ENCODE measurements around the gene HMGCS1.
"Not testable (repeated sequence)": the region's sequence is repeated elsewhere in the genome, so short reads cannot be mapped to it uniquely, and the experiment has no call there.

HMGCS1 gene

DNA sequence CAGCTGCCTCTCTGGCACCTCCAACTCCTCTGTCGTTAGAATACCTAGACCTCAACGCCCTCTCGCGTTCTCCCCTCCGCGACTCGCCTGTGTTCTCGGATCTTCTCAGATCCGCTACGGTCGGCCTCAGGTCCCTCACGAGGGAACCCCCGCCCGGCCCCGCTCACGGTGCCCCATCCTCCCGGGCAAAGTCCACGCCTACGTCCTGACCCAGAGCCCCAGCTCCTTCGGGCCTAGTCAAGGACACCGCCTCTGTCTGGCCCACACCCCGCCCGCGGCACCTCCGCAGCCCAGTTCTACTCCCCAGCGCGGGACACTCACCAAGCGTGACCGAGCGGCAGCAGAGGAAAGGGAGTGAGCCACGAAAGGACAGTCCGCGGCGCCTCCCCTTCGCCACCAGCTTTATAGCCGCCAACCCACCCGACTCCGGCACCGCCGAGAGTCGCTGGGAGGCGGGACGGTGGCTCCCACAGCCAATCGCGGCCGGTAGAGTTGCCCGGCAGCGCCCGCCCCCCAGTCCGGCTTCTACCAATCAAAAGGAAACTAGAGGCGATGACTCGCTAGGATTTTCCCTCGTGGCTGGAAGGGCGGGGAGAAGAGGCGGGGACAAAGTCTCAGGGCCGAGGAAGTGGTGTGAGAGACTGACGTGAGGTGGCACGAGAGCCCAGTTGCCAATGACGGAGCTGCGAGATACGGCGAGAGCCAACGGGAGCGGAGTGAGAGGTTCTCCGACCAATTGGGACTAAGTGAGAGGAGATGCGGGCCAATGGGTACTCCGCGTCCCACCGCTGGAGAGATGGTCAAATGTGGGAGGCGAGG, at the start of gene HMGCS1:
Gene HMGCS1 (minus strand): TSS at position 378 of the 819 bp plus-strand sequence. CDS start 14,447 bp downstream, outside the sequence.
- peak; percentile 96 to 100 (median 99) for DNase-seq
- intact Hi-C loops (cut with DNase I) = loop anchor here (2.0 to 10.0 kb wide), 3 partner anchors 121 to 192 kb away; partner anchors contain the start of genes NIM1K, TMEM267 and ZNF131

DNA sequence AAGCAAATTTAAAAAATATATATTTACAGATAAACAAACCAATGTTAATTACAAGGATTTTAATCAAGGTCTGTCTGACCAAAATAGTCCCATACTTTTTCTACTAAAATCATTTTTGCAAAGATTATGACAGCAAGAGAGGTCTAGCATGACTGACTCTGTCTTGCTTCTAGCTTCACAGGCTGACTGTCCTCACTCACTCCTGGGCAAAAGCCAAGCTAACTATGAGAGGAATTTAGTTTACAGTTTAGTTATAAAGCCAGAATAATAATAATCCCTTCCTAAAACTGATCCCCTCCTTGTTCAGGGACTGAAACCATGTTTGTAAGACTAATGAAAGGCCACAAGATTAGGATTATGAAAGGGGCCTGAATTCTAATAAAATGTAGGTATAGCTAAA, 45.5 kb upstream of the HMGCS1 start:
- no peak for DNase-seq
- intact Hi-C loops (cut with DNase I) = no loop called here

DNA sequence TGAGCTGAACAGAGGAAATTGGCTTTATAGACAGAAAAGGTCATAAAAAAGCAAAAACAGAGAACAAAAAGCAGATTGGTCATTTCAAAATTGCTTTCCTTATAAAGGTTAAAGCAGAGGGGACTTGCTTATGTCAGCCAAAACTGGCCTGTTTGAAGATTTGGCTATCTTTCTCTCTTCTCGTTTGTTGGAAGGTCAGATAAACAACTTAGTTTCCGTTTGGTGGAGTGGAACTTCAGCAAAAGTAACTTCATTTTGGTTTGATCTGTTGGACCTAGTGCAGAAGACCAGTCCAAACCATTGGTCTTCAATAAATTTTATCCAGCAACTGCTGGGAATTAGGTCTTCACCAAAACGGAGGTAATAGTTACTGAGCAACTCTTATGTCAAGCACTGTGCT, 45.1 kb upstream of the HMGCS1 start:
- DNase-seq = no peak
- intact Hi-C loops (cut with DNase I) = no loop called here

DNA sequence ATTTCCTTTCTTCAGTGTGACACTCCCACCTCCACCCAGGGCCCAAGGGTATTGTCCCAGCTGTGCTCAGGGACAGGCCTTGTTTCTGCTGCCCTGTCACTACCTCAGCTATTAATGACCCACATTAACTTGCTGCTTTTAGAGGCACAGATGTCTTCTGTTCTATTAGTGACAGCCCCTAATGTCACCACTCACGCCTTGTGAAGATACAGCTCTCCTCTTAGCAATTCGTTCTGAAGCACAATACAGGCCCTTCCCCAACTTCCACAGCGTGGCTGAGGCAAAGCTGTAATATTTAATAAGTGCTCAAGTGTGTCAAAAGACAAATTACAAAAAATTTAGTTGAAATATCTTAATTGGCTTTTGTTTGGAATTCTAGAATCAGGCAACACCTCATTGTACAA, 44.7 kb upstream of the HMGCS1 start:
- intact Hi-C loops (cut with DNase I) = no loop called here
- no peak for DNase-seq

DNA sequence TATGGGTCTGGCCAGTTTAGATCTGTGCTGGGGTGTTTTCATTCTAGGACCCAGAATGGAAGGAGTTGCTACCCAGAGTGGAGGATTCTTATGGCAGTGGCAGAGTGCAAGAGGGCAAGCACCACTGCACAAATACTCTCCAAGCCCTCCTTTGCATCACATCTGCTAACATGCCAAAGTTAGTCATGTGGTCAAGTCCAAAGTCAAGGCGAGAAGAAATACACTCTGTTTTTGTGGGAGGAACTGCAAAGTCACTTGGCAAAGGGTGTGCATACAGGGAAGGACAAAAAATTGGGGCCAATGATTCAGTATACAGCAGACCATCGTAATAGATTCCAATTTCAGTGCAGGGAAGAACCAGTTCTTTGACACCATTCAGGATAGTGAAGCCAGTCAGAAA, 43.9 kb upstream of the HMGCS1 start:
- intact Hi-C loops (cut with DNase I) = no loop called here
- DNase-seq = no peak

DNA sequence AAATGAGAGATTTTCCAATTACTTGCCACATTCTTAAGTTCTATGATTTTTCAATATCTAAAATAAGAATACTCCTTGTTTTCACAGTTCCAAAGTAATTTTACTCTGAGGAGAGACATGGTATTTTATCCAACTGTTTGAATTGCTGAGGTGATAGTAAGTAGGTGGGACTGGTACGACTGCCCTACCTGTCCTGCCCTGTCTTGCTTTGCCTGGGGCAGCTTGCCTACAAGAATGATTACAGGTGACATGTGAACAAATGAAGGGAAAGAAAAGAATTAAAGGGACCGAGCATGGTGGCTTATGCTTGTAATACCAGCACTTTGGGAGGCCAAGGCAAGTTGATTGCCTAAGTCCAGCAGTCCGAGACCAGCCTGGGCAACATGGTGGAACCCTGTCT, 41.6 kb upstream of the HMGCS1 start:
- intact Hi-C loops (cut with DNase I) = no loop called here
- no peak for DNase-seq

DNA sequence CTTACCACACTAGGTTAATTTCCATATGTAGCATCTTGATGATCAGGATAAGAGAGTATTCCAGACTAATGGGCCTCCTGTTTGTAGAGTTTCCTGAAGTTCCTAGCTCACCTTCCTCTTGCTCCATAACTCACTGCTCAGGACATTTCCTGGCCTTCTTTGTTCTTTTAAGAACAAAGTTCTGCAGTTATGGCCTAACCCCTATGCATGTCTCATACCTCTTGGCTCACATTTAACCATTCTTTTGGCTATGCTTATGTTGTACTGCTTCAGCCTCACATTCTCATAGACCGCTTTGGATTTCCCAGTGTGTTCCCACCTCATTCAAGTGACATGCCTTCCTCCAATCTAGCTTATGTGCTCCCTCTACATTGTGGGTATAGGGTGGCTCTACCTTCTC, 40.5 kb upstream of the HMGCS1 start:
- intact Hi-C loops (cut with DNase I) = no loop called here
- no peak for DNase-seq

DNA sequence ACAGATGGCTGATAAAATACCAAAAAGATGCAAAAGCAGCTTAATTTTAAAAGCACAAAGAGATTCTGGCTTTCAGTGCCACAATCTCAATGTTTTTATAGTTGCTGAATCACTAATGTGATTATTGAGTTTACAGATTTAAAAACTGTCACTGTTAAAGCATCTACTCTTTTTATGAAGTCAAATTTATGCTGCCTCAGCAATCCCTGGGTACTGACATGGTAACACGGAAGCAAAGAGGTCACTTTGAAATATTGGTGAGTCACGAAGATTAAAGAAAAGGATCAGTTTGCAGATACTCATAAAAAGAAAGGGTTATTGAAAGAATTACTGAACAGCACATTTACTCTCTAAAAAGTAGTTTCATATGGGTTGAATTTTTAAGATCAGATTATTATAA, 39.7 kb upstream of the HMGCS1 start:
- no peak for DNase-seq
- intact Hi-C loops (cut with DNase I) = no loop called here

DNA sequence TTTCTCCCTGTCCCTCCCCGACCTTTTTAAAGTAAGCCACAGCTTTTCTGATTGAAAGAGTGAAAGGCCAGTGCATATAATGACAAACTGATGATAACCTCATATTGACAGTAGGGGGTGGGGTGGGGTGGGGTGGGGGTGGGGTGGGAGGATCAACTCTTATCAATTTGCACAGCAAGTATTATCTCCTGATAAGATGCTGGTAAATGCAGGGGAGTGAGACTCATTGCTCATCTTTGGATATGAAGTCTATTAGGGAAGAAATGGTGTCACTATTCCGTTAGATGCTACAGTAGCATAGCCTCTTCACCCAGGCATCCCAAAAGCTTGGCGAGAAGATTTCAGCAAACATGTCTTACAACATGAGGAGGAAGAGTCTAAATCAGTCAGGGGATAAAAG, 38.9 kb upstream of the HMGCS1 start:
- DNase-seq = no peak
- intact Hi-C loops (cut with DNase I) = no loop called here

DNA sequence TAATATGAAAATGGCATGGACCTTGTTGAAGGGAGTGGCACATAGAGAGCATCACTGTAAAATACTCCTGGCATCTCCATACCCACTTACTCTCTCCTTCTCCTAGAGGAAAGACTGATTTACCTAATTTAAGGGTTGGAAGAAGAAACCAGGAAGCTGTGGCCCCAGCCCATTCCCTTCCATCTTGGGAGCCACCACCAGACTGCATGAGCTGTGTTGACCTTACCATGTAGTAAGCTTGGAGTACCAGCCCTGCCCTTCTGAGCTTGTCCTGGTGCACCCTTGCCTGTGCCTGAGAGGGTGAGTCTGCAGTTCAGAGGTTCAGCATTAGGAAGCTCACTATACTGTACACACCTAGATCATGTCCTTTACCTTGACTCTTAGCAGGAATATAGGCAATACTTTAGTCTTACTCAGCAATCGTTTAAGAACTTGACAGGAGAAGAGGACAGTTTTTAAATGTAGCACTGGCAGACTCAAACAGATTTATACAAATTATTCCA, 35.7 kb upstream of the HMGCS1 start:
- no peak for DNase-seq
- intact Hi-C loops (cut with DNase I) = no loop called here

DNA sequence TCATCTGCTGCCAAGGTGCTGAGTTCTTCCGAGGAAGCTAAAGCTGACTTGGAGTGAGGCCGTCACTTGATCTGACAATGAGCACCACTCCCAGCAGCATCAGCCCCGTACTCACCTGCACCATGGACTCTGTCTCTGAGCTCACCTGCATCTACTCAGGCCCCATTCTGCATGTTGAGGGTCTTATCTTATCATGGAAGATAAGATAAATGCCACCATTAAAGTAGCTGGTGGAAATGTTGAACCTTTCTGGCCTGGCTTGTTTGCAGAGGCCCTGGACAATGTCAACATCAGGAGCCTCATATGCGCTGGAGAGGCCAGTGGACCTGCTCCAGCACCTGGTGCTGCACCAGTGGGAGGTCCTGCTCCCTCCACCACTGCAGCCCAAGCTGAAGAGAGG, 35.0 kb upstream of the HMGCS1 start:
- intact Hi-C loops (cut with DNase I) = no loop called here
- DNase-seq = no peak

DNA sequence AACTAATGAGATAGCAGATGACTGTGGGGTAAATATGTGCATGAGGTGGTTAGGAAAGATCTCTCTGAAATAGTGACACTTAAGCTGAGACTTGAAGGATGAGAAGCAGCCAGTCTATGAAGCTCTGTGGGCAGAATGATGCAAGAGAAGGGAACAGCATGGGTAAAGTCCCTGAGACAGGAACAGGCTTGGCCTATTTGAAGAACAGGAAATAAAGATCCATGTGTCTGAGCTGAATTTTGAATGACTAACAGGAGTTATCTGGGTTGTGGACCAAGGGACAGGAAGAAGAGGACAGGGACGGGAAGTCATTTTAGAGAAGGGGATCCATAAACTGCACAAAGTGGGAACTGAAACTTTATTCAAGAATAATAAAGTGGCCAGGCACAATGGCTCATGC, 25.6 kb upstream of the HMGCS1 start:
- no peak for DNase-seq
- intact Hi-C loops (cut with DNase I) = no loop called here

DNA sequence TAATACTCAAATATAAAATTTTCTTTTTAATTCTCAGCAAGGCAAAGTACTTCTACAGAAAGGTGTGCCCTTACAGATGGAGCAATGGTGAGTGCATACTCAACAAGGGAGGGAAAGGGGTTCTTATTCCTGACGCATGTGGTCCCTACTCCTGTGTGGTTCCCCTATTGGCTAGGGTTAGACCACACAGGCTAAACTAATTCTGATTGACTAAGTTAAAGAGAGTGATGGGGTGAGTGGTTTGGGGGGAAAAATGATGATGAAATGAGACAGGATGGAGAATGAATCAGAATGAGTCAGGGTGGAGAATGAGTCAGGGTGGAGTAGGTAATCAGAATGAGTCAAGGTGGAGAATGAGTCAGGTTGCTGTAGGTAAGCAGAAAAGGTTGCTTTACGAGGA, 22.9 kb upstream of the HMGCS1 start:
- DNase-seq = peak in 11 of 42 donors; percentile 7 to 52 (median 21)
- intact Hi-C loops (cut with DNase I) = no loop called here

DNA sequence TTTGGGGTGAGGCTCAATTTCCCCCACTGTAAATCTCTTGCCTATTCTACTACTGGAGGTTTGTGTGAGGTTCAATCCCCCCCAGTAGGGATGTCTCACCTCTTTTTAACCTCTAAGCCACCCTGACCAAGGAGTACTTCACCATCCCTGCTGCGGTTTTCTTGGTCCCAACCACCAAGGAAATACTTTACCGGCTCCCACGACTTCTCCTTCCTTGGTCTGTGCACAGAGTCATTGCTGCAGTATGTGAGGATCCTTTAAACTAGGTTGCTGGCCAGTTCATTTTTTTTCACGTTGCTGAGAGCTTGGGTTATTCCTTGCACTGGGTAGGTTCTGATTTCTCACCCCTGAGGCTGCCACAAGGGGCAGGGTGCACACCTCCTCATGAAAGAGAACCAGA, 22.5 kb upstream of the HMGCS1 start:
- DNase-seq = no peak
- intact Hi-C loops (cut with DNase I) = no loop called here

DNA sequence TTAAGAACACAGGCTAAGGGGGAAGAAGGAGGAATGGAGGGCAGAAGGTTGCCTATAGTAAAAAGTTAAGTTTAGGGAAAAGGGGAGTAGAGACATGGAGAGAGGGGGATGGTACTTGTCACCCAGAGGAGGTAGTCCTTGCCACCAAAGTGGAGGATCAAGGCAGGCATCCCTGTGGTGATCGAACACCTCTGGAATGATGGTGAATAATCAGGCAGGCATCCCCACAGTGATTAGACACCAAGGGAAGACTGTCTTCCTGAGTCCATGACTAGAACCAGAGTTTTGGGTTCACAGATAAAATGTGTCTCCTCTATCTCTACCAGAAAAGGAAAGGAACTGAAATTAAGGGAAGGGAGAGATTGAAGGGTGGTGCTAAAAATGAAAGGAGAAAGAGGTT, 19.2 kb upstream of the HMGCS1 start:
- intact Hi-C loops (cut with DNase I) = no loop called here
- DNase-seq = no peak

DNA sequence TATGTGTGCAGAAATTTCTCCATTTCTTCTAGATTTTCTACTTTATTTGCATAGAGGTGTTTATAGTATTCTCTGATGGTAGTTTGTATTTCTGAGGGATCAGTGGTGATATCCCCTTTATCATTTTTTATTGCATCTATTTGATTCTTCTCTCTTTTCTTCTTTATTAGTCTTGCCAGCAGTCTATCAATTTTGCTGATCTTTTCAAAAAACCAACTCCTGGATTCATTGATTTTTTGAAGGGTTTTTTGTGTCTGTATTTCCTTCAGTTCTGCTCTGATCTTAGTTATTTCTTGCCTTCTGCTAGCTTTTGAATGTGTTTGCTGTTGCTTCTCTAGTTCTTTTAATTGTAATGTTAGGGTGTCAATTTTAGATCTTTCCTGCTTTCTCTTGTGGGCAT, 12.4 kb upstream of the HMGCS1 start:
- intact Hi-C loops (cut with DNase I) = not testable (repeated sequence)

DNA sequence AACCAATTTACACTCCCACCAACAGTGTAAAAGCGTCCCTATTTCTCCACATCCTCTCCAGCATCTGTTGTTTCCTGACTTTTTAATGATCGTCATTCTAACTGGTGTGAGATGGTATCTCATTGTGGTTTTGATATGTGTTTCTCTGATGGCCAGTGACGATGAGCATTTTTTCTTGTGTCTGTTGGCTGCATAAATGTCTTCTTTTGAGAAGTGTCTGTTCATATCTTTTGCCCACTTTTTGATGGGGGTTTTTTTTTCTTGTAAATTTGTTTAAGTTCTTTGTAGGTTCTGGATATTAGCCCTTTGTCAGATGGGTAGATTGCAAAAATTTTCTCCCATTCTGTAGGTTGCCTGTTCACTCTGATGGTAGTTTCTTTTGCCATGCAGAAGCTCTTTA, 10.3 kb upstream of the HMGCS1 start:
- DNase-seq; intact Hi-C loops (cut with DNase I): not testable (repeated sequence)

More for the DNA sequence above, 12.4 kb upstream of the HMGCS1 start:
- DNase-seq = not testable (repeated sequence)

DNA sequence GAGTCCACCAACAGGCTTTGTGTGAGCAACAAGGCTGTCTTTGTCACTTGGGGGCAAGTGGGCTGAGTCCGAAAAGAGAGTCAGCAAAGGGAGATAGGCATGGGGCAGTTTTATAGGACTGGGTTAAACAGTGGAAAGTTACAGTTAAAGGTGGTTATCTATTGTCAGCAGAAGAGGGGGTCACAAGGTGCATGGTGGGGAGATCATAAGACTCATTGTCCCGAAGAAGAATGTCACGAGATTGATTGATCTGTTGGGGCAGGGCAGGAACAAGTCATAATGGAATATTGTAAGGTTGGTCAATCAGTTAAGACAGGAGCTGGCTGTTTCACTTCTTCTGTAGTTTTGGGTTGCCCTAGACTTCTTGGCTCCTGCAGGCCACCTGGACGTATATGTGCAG, 7.6 kb upstream of the HMGCS1 start:
- no peak for DNase-seq
- intact Hi-C loops (cut with DNase I) = no loop called here

DNA sequence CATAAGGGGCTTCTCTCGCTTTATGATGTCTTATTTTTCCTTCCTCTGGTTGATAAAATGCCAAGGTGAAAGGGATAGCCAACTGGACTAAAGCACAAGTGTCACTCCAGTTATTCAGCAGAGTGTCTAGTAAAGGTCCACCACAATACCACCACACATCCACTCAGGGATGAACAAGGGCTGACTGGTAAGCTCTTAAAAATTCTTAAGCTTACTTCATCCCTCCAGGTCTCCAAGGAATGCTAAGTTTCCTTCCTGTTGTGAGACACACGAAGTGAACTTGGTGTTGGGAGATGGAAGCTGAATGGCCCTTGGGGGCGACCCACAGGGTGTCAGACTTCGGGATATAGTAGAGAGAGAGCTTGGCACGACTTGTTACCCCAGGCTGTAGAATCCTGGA, 3.2 kb upstream of the HMGCS1 start:
- intact Hi-C loops (cut with DNase I) = loop anchor here (10.0 kb wide), 1 partner anchor 168 kb away; the partner anchor contains the start of gene TMEM267
- no peak for DNase-seq

DNA sequence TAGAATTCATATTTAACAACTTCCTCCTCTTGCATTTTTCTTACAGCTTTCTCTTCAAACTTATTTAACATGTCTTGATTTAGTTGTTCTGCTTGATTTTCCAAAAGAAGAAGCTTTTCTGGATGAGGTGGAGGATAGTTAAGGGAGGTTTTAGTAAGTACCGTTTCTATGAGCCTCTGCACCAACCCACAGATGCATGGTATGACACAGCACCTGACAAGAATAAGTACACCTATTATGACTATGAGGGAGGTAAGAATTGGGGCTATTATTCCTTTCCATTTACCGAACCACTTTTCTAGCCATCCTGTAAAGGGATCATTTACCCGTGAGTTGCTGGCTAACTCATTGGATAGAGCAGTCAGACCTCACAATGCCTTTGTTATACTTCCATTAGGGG, 2.5 kb upstream of the HMGCS1 start:
- intact Hi-C loops (cut with DNase I) = loop anchor here (10.0 kb wide), 1 partner anchor 169 kb away; the partner anchor contains the start of gene TMEM267
- DNase-seq = peak in 1 of 42 donors; percentile 4

DNA sequence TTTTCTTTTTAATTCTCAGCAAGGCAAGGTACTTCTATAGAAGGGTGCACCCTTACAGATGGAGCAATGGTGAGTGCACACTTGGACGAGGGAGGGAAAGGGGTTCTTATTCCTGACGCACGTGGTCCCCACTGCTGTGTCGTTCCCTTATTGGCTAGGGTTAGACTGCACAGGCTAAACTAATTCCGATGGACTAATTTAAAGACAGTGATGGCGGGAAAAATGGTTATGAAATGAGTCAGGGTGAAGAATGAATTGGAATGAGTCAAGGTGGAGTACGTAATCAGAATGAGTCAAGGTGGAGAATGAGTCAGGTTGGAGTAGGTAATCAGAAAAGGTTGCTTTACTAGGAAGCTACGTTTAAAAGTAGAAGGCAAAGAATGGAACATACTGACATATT, 2.1 kb upstream of the HMGCS1 start:
- DNase-seq = peak in 11 of 42 donors; percentile 4 to 62 (median 26)
- intact Hi-C loops (cut with DNase I) = loop anchor here (10.0 kb wide), 1 partner anchor 170 kb away; the partner anchor contains the start of gene TMEM267
